GM18505 (cell line): ENCODE results near the gene NAALADL1.

Experiments
- ATAC-seq: cut with Tn5 transposase; IDR thresholded peaks from one replicate; pipeline ENCODE4 v1.9.1; 2021; ENCODE audit not compliant: unreplicated experiment
- POLR2A ChIP-seq: IDR thresholded peaks from 4 replicates; pipeline ENCODE4 v1.6.1; 2011; ENCODE audit warnings: borderline replicate concordance; ENCODE audit not compliant: insufficient read depth, insufficient read length; ENCODE audit errors: extremely low read depth

Gene NAALADL1

GRCh38 chr11:65069217-65069616 is 10.9 kb upstream of the NAALADL1 start:
- ATAC-seq, result no peak
- no peak for TF ChIP-seq POLR2A

GRCh38 chr11:65067446-65067845 is 9.1 kb upstream of the NAALADL1 start:
- no peak for ATAC-seq
- TF ChIP-seq POLR2A, result no peak

GRCh38 chr11:65066805-65067291 is 8.5 kb upstream of the NAALADL1 start:
- ATAC-seq, result no peak
- TF ChIP-seq POLR2A, result no peak

GRCh38 chr11:65066315-65066714 is 8.0 kb upstream of the NAALADL1 start:
- no peak for ATAC-seq
- no peak for TF ChIP-seq POLR2A

- no peak for TF ChIP-seq POLR2A
- ATAC-seq, result no peak
Measured at GRCh38 chr11:65065851-65066250, 7.5 kb upstream of the NAALADL1 start.

- ATAC-seq, result no peak
- no peak for TF ChIP-seq POLR2A
Measured at GRCh38 chr11:65064847-65065240, 6.5 kb upstream of the NAALADL1 start.

GRCh38 chr11:65063532-65063931 is 5.2 kb upstream of the NAALADL1 start:
- no peak for TF ChIP-seq POLR2A
- ATAC-seq, result no peak

GRCh38 chr11:65060913-65061408 is 2.6 kb upstream of the NAALADL1 start:
- no peak for ATAC-seq
- no peak for TF ChIP-seq POLR2A

- TF ChIP-seq POLR2A, result no peak
- no peak for ATAC-seq
Measured at GRCh38 chr11:65059959-65060824, 1.8 kb upstream of the NAALADL1 start.

- no peak for ATAC-seq
- no peak for TF ChIP-seq POLR2A
Measured at GRCh38 chr11:65059523-65059922, 1.2 kb upstream of the NAALADL1 start.

- no peak for ATAC-seq
- no peak for TF ChIP-seq POLR2A
Measured at GRCh38 chr11:65058012-65058411, 341 bp downstream of the NAALADL1 start.

GRCh38 chr11:65057526-65057925 is 827 bp downstream of the NAALADL1 start:
- no peak for ATAC-seq
- no peak for TF ChIP-seq POLR2A

- TF ChIP-seq POLR2A, result no peak
- no peak for ATAC-seq
Measured at GRCh38 chr11:65056999-65057398, 1.4 kb downstream of the NAALADL1 start.

- ATAC-seq, result no peak
- no peak for TF ChIP-seq POLR2A
Measured at GRCh38 chr11:65055538-65055937, 2.8 kb downstream of the NAALADL1 start.
